Measurements from ENCODE around the gene CST6. TPM values are rescaled to one million over a fixed set of nuclear protein-coding genes. Genes with fewer than 3 reads are reported as not detected.
A peak's percentile ranks its signal among the peaks of the same experiment; 100 is the strongest.
"Not testable (repeated sequence)": the region's sequence is repeated elsewhere in the genome, so short reads cannot be mapped to it uniquely, and the experiment has no call there.

The CST6 gene
- total RNA-seq, 1 donor from 2014 or later, result not detected

- no peak for DNase-seq (ENCODE audit: low read depth)
Measured at GRCh38 chr11:66013762-66014100, 1.9 kb downstream of the CST6 start.

GRCh38 chr11:66014804-66015453 lies 3.1 kb downstream of the CST6 start:
- DNase-seq (ENCODE audit: low read depth), result no peak

GRCh38 chr11:66015454-66015881 lies 3.7 kb downstream of the CST6 start:
- DNase-seq (ENCODE audit: low read depth), result peak; percentile 96

GRCh38 chr11:66015936-66016792 lies 4.4 kb downstream of the CST6 start:
- DNase-seq (ENCODE audit: low read depth), result peak; percentile 82

GRCh38 chr11:66016793-66017177 lies 5.0 kb downstream of the CST6 start:
- no peak for DNase-seq (ENCODE audit: low read depth)

GRCh38 chr11:66017321-66017720 lies 5.5 kb downstream of the CST6 start:
- no peak for DNase-seq (ENCODE audit: low read depth)

GRCh38 chr11:66020212-66020611 lies 8.4 kb downstream of the CST6 start:
- DNase-seq (ENCODE audit: low read depth), result no peak

GRCh38 chr11:66020618-66021357 lies 9.0 kb downstream of the CST6 start:
- DNase-seq (ENCODE audit: low read depth), result peak; percentile 89

GRCh38 chr11:66022401-66023185 lies 10.8 kb downstream of the CST6 start:
- DNase-seq (ENCODE audit: low read depth), result peak; percentile 75

GRCh38 chr11:66023186-66023440 lies 11.3 kb downstream of the CST6 start:
- DNase-seq (ENCODE audit: low read depth), result not testable (repeated sequence)

GRCh38 chr11:66026017-66026529 lies 14.3 kb downstream of the CST6 start, which contains the start of gene CATSPER1:
Gene CATSPER1, minus strand, starts transcription at chr11:66026479. Its CDS starts 100 bp downstream, at chr11:66026379.
- no peak for DNase-seq (ENCODE audit: low read depth)

- no peak for DNase-seq (ENCODE audit: low read depth)
Measured at GRCh38 chr11:66032957-66033735, 21.3 kb downstream of the CST6 start.

- DNase-seq (ENCODE audit: low read depth), result no peak
Measured at GRCh38 chr11:66035653-66036333, 24.0 kb downstream of the CST6 start.

GRCh38 chr11:66036334-66036710 lies 24.5 kb downstream of the CST6 start:
- no peak for DNase-seq (ENCODE audit: low read depth)

- DNase-seq (ENCODE audit: low read depth), result no peak
Measured at GRCh38 chr11:66037327-66037726, 25.5 kb downstream of the CST6 start.

- no peak for DNase-seq (ENCODE audit: low read depth)
Measured at GRCh38 chr11:66039765-66040164, 28.0 kb downstream of the CST6 start.

GRCh38 chr11:66042227-66042995 lies 30.6 kb downstream of the CST6 start:
- DNase-seq (ENCODE audit: low read depth), result no peak

GRCh38 chr11:66042996-66043906 lies 31.4 kb downstream of the CST6 start:
- no peak for DNase-seq (ENCODE audit: low read depth)

Measured in myocyte (in vitro differentiated cells).